ENCODE results near the gene RAB36. TPM values are rescaled to one million over a fixed set of nuclear protein-coding genes. Genes with fewer than 3 reads are reported as not detected.
A peak's percentile ranks its signal among the peaks of the same experiment; 100 is the strongest.

RAB36 gene
- total RNA-seq, 1 experiment from 2014 or later: 1.8 TPM

DNA sequence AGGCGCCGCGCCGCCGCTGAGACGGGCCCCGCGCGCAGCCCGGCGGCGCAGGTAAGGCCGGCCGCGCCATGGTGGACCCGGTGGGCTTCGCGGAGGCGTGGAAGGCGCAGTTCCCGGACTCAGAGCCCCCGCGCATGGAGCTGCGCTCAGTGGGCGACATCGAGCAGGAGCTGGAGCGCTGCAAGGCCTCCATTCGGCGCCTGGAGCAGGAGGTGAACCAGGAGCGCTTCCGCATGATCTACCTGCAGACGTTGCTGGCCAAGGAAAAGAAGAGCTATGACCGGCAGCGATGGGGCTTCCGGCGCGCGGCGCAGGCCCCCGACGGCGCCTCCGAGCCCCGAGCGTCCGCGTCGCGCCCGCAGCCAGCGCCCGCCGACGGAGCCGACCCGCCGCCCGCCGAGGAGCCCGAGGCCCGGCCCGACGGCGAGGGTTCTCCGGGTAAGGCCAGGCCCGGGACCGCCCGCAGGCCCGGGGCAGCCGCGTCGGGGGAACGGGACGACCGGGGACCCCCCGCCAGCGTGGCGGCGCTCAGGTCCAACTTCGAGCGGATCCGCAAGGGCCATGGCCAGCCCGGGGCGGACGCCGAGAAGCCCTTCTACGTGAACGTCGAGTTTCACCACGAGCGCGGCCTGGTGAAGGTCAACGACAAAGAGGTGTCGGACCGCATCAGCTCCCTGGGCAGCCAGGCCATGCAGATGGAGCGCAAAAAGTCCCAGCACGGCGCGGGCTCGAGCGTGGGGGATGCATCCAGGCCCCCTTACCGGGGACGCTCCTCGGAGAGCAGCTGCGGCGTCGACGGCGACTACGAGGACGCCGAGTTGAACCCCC is 35.8 kb downstream of the RAB36 start:
- no peak for DNase-seq (ENCODE audit: low spot score)
- H3K4me3 Mint-ChIP-seq: peak overlapping the region; percentile 82
- ATAC-seq: no peak
- peaks cover 13% of the 10 kb centered on the region for H3K9me3 Mint-ChIP-seq
- H3K4me1 Mint-ChIP-seq: peaks cover 57% of the 10 kb centered on the region
- H3K36me3 Mint-ChIP-seq: peaks cover 25% of the 10 kb centered on the region
- ChIA-PET CTCF (interaction anchor here (0.6 to 9.3 kb wide), 14 partner anchors 23 to 109 kb away, joined by 3 to 114 read pairs (median 3); no protein-coding TSS in a partner anchor), POLR2A (interaction anchor here (1.1 to 1.6 kb wide), 2 partner anchors 62 to 101 kb away, joined by 3 to 7 read pairs; no protein-coding TSS in a partner anchor)
- H3K27ac Mint-ChIP-seq: no peak overlapping the region
- H3K27me3 Mint-ChIP-seq (ENCODE audit: low read depth): no peaks in the 10 kb centered on the region; the same call in none of the 2 replicates
- TF ChIP-seq TCF7 (CRISPR knock-in tag; IDR thresholded peaks at IDR 0.05; ENCODE audit: low read depth) (no peak), ZNF512 (CRISPR knock-in tag; IDR thresholded peaks at IDR 0.05; ENCODE audit: borderline replicate concordance) (no peak), NR2C2 (CRISPR knock-in tag; IDR thresholded peaks at IDR 0.05) (no peak), ZBTB21 (CRISPR knock-in tag; IDR thresholded peaks at IDR 0.05; ENCODE audit: borderline replicate concordance) (no peak), NFE2L1 (CRISPR knock-in tag; IDR thresholded peaks at IDR 0.05) (peak; percentile 67; the same call in 1 of the 2 replicates), RELA (CRISPR knock-in tag; IDR thresholded peaks at IDR 0.05; ENCODE audit: borderline replicate concordance) (no peak), JAZF1 (CRISPR knock-in tag; IDR thresholded peaks at IDR 0.05) (no peak), MYBL2 (CRISPR knock-in tag; IDR thresholded peaks at IDR 0.05) (0 out of 2 replicates have a peak, but pooled peaks have one; percentile 26), ZNF317 (CRISPR knock-in tag; IDR thresholded peaks at IDR 0.05; ENCODE audit: borderline replicate concordance, low read depth) (no peak), FOXP4 (CRISPR knock-in tag; IDR thresholded peaks at IDR 0.05) (peak; percentile 28; the same call in 1 of the 2 replicates), RORB (CRISPR knock-in tag; IDR thresholded peaks at IDR 0.05) (no peak), TEAD1 (CRISPR knock-in tag; IDR thresholded peaks at IDR 0.05) (no peak), KAT7 (CRISPR knock-in tag; IDR thresholded peaks at IDR 0.05; ENCODE audit: borderline replicate concordance) (no peak), MAX (CRISPR knock-in tag; IDR thresholded peaks at IDR 0.05) (no peak)
- TF ChIP-seq, protein P1, sequence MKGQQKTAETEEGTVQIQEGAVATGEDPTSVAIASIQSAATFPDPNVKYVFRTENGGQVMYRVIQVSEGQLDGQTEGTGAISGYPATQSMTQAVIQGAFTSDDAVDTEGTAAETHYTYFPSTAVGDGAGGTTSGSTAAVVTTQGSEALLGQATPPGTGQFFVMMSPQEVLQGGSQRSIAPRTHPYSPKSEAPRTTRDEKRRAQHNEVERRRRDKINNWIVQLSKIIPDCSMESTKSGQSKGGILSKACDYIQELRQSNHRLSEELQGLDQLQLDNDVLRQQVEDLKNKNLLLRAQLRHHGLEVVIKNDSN (CRISPR knock-in tag; IDR thresholded peaks at IDR 0.05): no peak
- TF ChIP-seq, protein P2, sequence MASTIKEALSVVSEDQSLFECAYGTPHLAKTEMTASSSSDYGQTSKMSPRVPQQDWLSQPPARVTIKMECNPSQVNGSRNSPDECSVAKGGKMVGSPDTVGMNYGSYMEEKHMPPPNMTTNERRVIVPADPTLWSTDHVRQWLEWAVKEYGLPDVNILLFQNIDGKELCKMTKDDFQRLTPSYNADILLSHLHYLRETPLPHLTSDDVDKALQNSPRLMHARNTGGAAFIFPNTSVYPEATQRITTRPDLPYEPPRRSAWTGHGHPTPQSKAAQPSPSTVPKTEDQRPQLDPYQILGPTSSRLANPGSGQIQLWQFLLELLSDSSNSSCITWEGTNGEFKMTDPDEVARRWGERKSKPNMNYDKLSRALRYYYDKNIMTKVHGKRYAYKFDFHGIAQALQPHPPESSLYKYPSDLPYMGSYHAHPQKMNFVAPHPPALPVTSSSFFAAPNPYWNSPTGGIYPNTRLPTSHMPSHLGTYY (CRISPR knock-in tag; IDR thresholded peaks at IDR 0.05): no peak
- TF ChIP-seq, protein P3, sequence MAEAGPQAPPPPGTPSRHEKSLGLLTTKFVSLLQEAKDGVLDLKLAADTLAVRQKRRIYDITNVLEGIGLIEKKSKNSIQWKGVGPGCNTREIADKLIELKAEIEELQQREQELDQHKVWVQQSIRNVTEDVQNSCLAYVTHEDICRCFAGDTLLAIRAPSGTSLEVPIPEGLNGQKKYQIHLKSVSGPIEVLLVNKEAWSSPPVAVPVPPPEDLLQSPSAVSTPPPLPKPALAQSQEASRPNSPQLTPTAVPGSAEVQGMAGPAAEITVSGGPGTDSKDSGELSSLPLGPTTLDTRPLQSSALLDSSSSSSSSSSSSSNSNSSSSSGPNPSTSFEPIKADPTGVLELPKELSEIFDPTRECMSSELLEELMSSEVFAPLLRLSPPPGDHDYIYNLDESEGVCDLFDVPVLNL (CRISPR knock-in tag; IDR thresholded peaks at IDR 0.05; ENCODE audit: borderline replicate concordance, low read depth): no peak
- TF ChIP-seq, protein P4, sequence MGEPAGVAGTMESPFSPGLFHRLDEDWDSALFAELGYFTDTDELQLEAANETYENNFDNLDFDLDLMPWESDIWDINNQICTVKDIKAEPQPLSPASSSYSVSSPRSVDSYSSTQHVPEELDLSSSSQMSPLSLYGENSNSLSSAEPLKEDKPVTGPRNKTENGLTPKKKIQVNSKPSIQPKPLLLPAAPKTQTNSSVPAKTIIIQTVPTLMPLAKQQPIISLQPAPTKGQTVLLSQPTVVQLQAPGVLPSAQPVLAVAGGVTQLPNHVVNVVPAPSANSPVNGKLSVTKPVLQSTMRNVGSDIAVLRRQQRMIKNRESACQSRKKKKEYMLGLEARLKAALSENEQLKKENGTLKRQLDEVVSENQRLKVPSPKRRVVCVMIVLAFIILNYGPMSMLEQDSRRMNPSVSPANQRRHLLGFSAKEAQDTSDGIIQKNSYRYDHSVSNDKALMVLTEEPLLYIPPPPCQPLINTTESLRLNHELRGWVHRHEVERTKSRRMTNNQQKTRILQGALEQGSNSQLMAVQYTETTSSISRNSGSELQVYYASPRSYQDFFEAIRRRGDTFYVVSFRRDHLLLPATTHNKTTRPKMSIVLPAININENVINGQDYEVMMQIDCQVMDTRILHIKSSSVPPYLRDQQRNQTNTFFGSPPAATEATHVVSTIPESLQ (CRISPR knock-in tag; IDR thresholded peaks at IDR 0.05): no peak
- TF ChIP-seq, protein P5, sequence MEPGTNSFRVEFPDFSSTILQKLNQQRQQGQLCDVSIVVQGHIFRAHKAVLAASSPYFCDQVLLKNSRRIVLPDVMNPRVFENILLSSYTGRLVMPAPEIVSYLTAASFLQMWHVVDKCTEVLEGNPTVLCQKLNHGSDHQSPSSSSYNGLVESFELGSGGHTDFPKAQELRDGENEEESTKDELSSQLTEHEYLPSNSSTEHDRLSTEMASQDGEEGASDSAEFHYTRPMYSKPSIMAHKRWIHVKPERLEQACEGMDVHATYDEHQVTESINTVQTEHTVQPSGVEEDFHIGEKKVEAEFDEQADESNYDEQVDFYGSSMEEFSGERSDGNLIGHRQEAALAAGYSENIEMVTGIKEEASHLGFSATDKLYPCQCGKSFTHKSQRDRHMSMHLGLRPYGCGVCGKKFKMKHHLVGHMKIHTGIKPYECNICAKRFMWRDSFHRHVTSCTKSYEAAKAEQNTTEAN (CRISPR knock-in tag; IDR thresholded peaks at IDR 0.05): 0 out of 2 replicates have a peak, but pooled peaks have one; percentile 42
- TF ChIP-seq, protein P6, sequence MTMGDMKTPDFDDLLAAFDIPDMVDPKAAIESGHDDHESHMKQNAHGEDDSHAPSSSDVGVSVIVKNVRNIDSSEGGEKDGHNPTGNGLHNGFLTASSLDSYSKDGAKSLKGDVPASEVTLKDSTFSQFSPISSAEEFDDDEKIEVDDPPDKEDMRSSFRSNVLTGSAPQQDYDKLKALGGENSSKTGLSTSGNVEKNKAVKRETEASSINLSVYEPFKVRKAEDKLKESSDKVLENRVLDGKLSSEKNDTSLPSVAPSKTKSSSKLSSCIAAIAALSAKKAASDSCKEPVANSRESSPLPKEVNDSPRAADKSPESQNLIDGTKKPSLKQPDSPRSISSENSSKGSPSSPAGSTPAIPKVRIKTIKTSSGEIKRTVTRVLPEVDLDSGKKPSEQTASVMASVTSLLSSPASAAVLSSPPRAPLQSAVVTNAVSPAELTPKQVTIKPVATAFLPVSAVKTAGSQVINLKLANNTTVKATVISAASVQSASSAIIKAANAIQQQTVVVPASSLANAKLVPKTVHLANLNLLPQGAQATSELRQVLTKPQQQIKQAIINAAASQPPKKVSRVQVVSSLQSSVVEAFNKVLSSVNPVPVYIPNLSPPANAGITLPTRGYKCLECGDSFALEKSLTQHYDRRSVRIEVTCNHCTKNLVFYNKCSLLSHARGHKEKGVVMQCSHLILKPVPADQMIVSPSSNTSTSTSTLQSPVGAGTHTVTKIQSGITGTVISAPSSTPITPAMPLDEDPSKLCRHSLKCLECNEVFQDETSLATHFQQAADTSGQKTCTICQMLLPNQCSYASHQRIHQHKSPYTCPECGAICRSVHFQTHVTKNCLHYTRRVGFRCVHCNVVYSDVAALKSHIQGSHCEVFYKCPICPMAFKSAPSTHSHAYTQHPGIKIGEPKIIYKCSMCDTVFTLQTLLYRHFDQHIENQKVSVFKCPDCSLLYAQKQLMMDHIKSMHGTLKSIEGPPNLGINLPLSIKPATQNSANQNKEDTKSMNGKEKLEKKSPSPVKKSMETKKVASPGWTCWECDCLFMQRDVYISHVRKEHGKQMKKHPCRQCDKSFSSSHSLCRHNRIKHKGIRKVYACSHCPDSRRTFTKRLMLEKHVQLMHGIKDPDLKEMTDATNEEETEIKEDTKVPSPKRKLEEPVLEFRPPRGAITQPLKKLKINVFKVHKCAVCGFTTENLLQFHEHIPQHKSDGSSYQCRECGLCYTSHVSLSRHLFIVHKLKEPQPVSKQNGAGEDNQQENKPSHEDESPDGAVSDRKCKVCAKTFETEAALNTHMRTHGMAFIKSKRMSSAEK (CRISPR knock-in tag; IDR thresholded peaks at IDR 0.05; ENCODE audit: borderline replicate concordance): no peak
